Calu3 (cell line): ENCODE results near the gene HDAC4. TPM values are rescaled to one million over a fixed set of nuclear protein-coding genes. Genes with fewer than 3 reads are reported as not detected.

ENCODE experiments used
- BruUV-seq: library from RNA; stranded (reverse); fragments of 400-500 nt; replicated peaks from 2 replicates; lab custom pipeline; 2021; lab: Mats Ljungman, UMichigan
- CTCF ChIA-PET: fragments of 300-600 bp; sonication (Branson Sonifier 250); formaldehyde crosslinking; loops from one replicate; lab custom pipeline; 2022; ENCODE audit warnings: antibody characterized with exemption; lab: Charles Lee
- DNase-seq: peaks from one replicate; pipeline ENCODE4 v3.0.0; 2022
- H3K27ac Mint-ChIP-seq: one replicate; pipeline ENCODE4 v1.8.0; 2022; ENCODE audit warnings: mixed read lengths; ENCODE audit not compliant: unreplicated experiment
- H3K27me3 Mint-ChIP-seq: one replicate; pipeline ENCODE4 v1.8.0; 2022; ENCODE audit warnings: mixed read lengths; ENCODE audit not compliant: unreplicated experiment
- H3K36me3 Mint-ChIP-seq: one replicate; pipeline ENCODE4 v1.8.0; 2022; ENCODE audit warnings: mild to moderate bottlenecking, moderate library complexity, mixed read lengths; ENCODE audit not compliant: insufficient read depth, unreplicated experiment
- H3K4me1 Mint-ChIP-seq: one replicate; pipeline ENCODE4 v1.8.0; 2022; ENCODE audit warnings: mild to moderate bottlenecking, low read depth, mixed read lengths; ENCODE audit not compliant: unreplicated experiment
- H3K4me3 Mint-ChIP-seq: one replicate; pipeline ENCODE4 v1.8.0; 2022; ENCODE audit warnings: mild to moderate bottlenecking, low read depth, moderate library complexity, mixed read lengths; ENCODE audit not compliant: unreplicated experiment
- H3K9me3 Mint-ChIP-seq: one replicate; pipeline ENCODE4 v1.8.0; 2022; ENCODE audit warnings: low read depth, mixed read lengths; ENCODE audit not compliant: unreplicated experiment
- intact Hi-C: fragments of 100-400 bp; cut with micrococcal nuclease; formaldehyde crosslinking; loops from one replicate; pipeline ENCODE4 v1.10.0; 2022; ENCODE audit not compliant: unreplicated experiment
- total RNA-seq: library from RNA; stranded (reverse); gene quantifications from 2 replicates; pipeline ENCODE4 v1.2.3, GENCODE V29; 2022
- TF ChIP-seq, protein P1 (sequence below): fragments of 200-600 bp; IDR thresholded peaks from one replicate; pipeline ENCODE4 v1.8.0; 2022; ENCODE audit warnings: antibody characterized with exemption; ENCODE audit not compliant: unreplicated experiment

HDAC4 gene
- total RNA-seq, 1 experiment from 2014 or later: 39.6 TPM

DNA sequence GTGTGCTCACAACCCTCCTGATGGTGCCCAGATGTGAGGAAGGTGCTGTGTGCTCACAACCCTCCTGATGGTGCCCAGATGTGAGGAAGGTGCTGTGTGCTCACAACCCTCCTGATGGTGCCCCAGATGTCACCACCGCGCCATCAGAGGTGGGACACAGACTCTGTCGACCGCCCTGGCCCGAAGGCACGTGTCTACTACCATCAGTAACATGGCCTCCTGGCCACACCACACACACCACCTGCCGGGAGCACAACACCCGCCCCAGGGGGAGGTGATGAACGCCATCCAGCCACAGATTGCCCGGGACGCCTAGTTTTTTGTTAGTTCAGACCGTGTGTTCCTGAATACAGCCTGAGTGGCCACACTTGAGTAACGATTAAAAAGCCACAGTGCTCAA is 24.5 kb downstream of the HDAC4 start:
- Mint-ChIP-seq H3K4me3 (no peak overlapping the region), H3K27me3 (no peaks in the 10 kb centered on the region), H3K27ac (no peak overlapping the region), H3K4me1 (no peaks in the 10 kb centered on the region), H3K36me3 (no peaks in the 10 kb centered on the region), H3K9me3 (no peaks in the 10 kb centered on the region)
- intact Hi-C loops: no loop called here
- DNase-seq: no peak
- BruUV-seq: no TSS peak
- TF ChIP-seq, protein P1, sequence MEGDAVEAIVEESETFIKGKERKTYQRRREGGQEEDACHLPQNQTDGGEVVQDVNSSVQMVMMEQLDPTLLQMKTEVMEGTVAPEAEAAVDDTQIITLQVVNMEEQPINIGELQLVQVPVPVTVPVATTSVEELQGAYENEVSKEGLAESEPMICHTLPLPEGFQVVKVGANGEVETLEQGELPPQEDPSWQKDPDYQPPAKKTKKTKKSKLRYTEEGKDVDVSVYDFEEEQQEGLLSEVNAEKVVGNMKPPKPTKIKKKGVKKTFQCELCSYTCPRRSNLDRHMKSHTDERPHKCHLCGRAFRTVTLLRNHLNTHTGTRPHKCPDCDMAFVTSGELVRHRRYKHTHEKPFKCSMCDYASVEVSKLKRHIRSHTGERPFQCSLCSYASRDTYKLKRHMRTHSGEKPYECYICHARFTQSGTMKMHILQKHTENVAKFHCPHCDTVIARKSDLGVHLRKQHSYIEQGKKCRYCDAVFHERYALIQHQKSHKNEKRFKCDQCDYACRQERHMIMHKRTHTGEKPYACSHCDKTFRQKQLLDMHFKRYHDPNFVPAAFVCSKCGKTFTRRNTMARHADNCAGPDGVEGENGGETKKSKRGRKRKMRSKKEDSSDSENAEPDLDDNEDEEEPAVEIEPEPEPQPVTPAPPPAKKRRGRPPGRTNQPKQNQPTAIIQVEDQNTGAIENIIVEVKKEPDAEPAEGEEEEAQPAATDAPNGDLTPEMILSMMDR: no peak
- CTCF ChIA-PET: no interaction called here

DNA sequence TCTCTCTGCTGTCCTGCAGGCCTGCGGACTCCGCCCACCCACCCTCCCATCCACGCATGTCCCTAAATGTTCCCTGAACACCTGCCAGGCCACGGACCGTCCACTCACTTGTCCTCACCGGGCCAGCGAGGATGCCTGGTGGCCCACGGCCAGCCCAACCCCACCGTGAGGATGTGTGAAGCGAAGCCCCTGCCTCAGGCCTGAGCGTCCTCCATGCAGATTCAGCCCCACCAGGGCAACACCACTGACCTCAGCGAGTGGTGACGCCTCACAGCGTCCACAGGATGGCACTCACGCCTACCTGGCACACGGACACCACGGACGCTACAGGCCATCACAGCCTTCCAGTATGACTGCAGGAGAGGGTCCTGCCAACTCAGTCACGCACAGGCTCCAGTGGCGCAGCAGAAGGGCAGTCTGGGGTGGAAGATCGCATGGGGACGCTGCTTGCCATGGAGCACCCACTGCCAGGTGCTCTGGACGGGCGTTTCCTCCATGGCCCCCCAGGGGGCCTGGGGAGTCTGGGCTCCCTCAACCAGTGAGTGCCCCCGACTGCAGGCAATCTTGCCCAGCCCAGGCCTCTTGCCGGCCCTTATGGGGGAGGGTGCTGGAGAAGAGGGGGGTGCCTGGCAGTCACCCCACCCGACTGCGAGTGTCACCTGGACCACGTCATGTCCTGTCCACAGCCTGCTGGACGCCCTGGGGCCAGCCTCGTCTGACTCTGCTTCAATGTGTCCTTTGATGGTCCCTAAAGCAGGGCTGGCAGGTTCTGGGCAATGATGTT is 25.4 kb downstream of the HDAC4 start:
- Mint-ChIP-seq H3K4me1 (no peaks in the 10 kb centered on the region), H3K27ac (no peak overlapping the region), H3K9me3 (no peaks in the 10 kb centered on the region), H3K36me3 (no peaks in the 10 kb centered on the region), H3K4me3 (no peak overlapping the region), H3K27me3 (no peaks in the 10 kb centered on the region)
- intact Hi-C loops: no loop called here
- no peak for DNase-seq
- BruUV-seq: no TSS peak
- CTCF ChIA-PET: no interaction called here
- TF ChIP-seq, protein P1: peak; percentile 17

DNA sequence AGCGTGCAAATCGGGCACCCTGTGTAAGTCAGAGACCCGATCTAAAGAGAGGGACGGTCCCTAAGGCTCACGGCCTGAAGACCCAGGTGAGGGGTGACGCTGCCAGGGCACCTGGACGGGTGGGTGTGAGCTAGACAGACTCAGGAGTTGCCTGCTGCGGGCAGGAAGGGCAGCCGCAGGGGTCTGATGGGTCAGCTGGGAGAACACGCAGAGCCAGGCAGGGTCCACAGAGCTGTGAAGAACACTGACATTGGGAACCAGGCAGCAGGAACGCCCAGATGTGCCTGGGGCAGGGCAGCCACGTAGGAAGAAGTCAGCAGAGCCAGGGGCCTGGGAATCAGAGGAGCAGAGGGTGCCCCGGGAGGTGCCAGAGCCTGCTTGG is 25.9 kb downstream of the HDAC4 start:
- no TSS peak for BruUV-seq
- DNase-seq: no peak
- H3K27ac Mint-ChIP-seq: no peak overlapping the region
- H3K9me3 Mint-ChIP-seq: no peaks in the 10 kb centered on the region
- TF ChIP-seq, protein P1: no peak
- no peak overlapping the region for H3K4me3 Mint-ChIP-seq
- no peaks in the 10 kb centered on the region for H3K36me3 Mint-ChIP-seq
- intact Hi-C loops: no loop called here
- CTCF ChIA-PET: no interaction called here
- no peaks in the 10 kb centered on the region for H3K4me1 Mint-ChIP-seq
- no peaks in the 10 kb centered on the region for H3K27me3 Mint-ChIP-seq

DNA sequence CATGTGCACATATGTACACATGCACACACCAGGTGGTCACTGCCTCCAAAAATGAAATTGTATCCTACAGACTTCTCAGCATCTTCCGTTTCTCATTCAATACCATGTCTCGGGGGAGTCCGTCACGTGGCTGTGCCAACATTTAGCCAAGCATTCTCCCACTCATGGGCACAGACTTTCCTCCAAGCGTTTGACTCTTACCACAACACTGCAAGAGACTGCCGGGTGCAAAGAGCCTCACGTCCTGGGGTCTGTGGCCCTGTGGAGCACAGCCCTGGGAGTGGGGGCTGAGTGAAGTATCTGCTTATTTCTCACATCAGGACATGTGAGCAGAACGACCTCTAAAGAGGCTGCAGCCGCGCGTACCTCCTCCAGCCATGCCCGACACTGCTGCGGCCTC is 28.0 kb downstream of the HDAC4 start:
- H3K27me3 Mint-ChIP-seq: no peaks in the 10 kb centered on the region
- CTCF ChIA-PET: no interaction called here
- H3K36me3 Mint-ChIP-seq: no peaks in the 10 kb centered on the region
- no peaks in the 10 kb centered on the region for H3K4me1 Mint-ChIP-seq
- no peak overlapping the region for H3K27ac Mint-ChIP-seq
- BruUV-seq: no TSS peak
- no peak overlapping the region for H3K4me3 Mint-ChIP-seq
- no peak for DNase-seq
- no peaks in the 10 kb centered on the region for H3K9me3 Mint-ChIP-seq
- TF ChIP-seq, protein P1: no peak
- intact Hi-C loops: no loop called here
